GM23248 (cell line): ENCODE data around the gene KRT31.

Experiments used
- EZH2 ChIP-seq: fragments of 200-600 bp; sonication (generic); IDR thresholded peaks from 2 replicates; pipeline ENCODE4 v1.6.1; 2018; ENCODE audit warnings: antibody characterized with exemption, mild to moderate bottlenecking; ENCODE audit not compliant: insufficient read depth, poor library complexity, severe bottlenecking
- EZH2phosphoT487 ChIP-seq: fragments of 200-600 bp; sonication (generic); IDR thresholded peaks from 2 replicates; pipeline ENCODE4 v1.6.1; 2018; ENCODE audit warnings: antibody characterized with exemption, moderate library complexity, mild to moderate bottlenecking, low read depth; ENCODE audit not compliant: insufficient read depth

- TF ChIP-seq EZH2phosphoT487 = no peak
- TF ChIP-seq EZH2 = no peak
These were observed 3.6 kb downstream of the KRT31 start for GRCh38 chr17:41393826-41394225.
